SK-N-SH (cell line): ENCODE data around the gene TIAM2. TPM values are rescaled to one million over a fixed set of nuclear protein-coding genes. Genes with fewer than 3 reads are reported as not detected.

ENCODE experiments used
- CTCF ChIA-PET: fragments of 300-600, 350-600 bp; formaldehyde crosslinking; extraction: SDS; loops from one replicate; lab custom pipeline; 2021; lab: Yijun Ruan, JAX
- POLR2A ChIA-PET: fragments of 350-600 bp; sonication (Branson Sonifier 250); formaldehyde crosslinking; extraction: SDS; loops from one replicate; lab custom pipeline; 2020; ENCODE audit warnings: antibody characterized with exemption, inconsistent platforms; lab: Yijun Ruan, JAX
- DNase-seq: peaks from one replicate; pipeline ENCODE4 v3.0.0; 2012
- H2AFZ ChIP-seq: fragments of 200-600 bp; sonication (generic); 2 replicates; pipeline ENCODE4 v1.8.1; 2016; ENCODE audit warnings: antibody characterized with exemption, mild to moderate bottlenecking, low read depth
- H3F3A ChIP-seq: fragments of 200-600 bp; sonication (generic); replicated peaks from 2 replicates; pipeline ENCODE3; 2016; ENCODE audit warnings: antibody characterized with exemption, mild to moderate bottlenecking; ENCODE audit not compliant: insufficient read depth
- H3K27ac ChIP-seq, 2 experiments: fragments of 200-500 bp in 1 of 2; fragments of 200-600 bp in 1 of 2; sonication (Bioruptor generic) in 1 of 2; sonication (generic), shearing (Covaris generic) in 1 of 2; 2 replicates each; pipeline versions ENCODE4 v1.5.1 to v1.6.1; 2014 to 2016; ENCODE audit warnings: low read depth in 2 of 2, inconsistent platforms in 1 of 2, low read length in 1 of 2, mild to moderate bottlenecking in 1 of 2, mixed read lengths in 1 of 2
- H3K27me3 ChIP-seq: fragments of 200-600 bp; sonication (generic), shearing (Covaris generic); 2 replicates; pipeline ENCODE4 v1.6.1; 2016; ENCODE audit warnings: mixed run types; ENCODE audit not compliant: insufficient read depth
- H3K36me3 ChIP-seq, 2 experiments: fragments of 200-500 bp in 1 of 2; fragments of 200-600 bp in 1 of 2; sonication (Bioruptor generic) in 1 of 2; sonication (generic) in 1 of 2; replicated peaks in 1 of 2; 2 replicates each; pipeline versions ENCODE3 to v1.5.1; 2014 to 2016; ENCODE audit warnings: low read length in 1 of 2, mild to moderate bottlenecking in 1 of 2; ENCODE audit not compliant: insufficient read depth in 2 of 2, control insufficient read depth in 1 of 2
- H3K4me1 ChIP-seq, 2 experiments: fragments of 200-500 bp in 1 of 2; fragments of 200-600 bp in 1 of 2; sonication (Bioruptor generic) in 1 of 2; sonication (generic), shearing (Covaris generic) in 1 of 2; 2 replicates each; pipeline versions ENCODE4 v1.5.1 to v1.6.1; 2014 to 2016; ENCODE audit warnings: low read depth in 1 of 2, low read length in 1 of 2, mixed run types in 1 of 2; ENCODE audit not compliant: insufficient read depth in 2 of 2, control insufficient read depth in 1 of 2
- H3K4me2 ChIP-seq: fragments of 200-600 bp; sonication (generic), shearing (Covaris generic); 2 replicates; pipeline ENCODE4 v1.6.1; 2017; ENCODE audit warnings: mixed run types
- H3K4me3 ChIP-seq, 2 experiments: fragments of 200-500 bp in 1 of 2; fragments of 200-600 bp in 1 of 2; sonication (Bioruptor generic) in 1 of 2; sonication (generic), shearing (Covaris generic) in 1 of 2; 2 replicates each; pipeline versions ENCODE4 v1.5.1 to v1.8.1; 2014 to 2016; ENCODE audit warnings: low read depth in 2 of 2, inconsistent platforms in 1 of 2, low read length in 1 of 2, mild to moderate bottlenecking in 1 of 2, mixed read lengths in 1 of 2, moderate library complexity in 1 of 2
- H3K79me2 ChIP-seq: fragments of 200-600 bp; sonication (generic); 2 replicates; pipeline ENCODE4 v1.8.1; 2017; ENCODE audit warnings: mild to moderate bottlenecking; ENCODE audit not compliant: insufficient read depth
- H3K9ac ChIP-seq: fragments of 200-600 bp; sonication (generic); 2 replicates; pipeline ENCODE4 v1.6.1; 2017; ENCODE audit warnings: mixed run types
- H3K9me2 ChIP-seq: fragments of 200-600 bp; sonication (generic); 2 replicates; pipeline ENCODE4 v1.6.1; 2017; ENCODE audit warnings: mixed run types
- H3K9me3 ChIP-seq: fragments of 200-600 bp; sonication (generic); 2 replicates; pipeline ENCODE4 v1.6.1; 2017; ENCODE audit warnings: mixed run types, mild to moderate bottlenecking, moderate library complexity
- H4K20me1 ChIP-seq: fragments of 200-600 bp; sonication (generic); 2 replicates; pipeline ENCODE4 v1.6.1; 2017; ENCODE audit warnings: mild to moderate bottlenecking, mixed run types; ENCODE audit not compliant: insufficient read depth
- FOXM1 ChIP-seq: IDR thresholded peaks from 2 replicates; pipeline ENCODE4 v1.4.0; 2012; ENCODE audit warnings: low read depth, mild to moderate bottlenecking
- JUND ChIP-seq: IDR thresholded peaks from 2 replicates; pipeline ENCODE4 v1.4.0; 2012
- MAX ChIP-seq: IDR thresholded peaks from 2 replicates; pipeline ENCODE4 v1.4.0; 2012; ENCODE audit warnings: low read depth
- MXI1 ChIP-seq: IDR thresholded peaks from 2 replicates; pipeline ENCODE4 v1.6.1; 2012; ENCODE audit warnings: mild to moderate bottlenecking, low read depth, low read length, improper control_type of control experiment
- NFIC ChIP-seq: IDR thresholded peaks from 2 replicates; pipeline ENCODE4 v1.4.0; 2012; ENCODE audit warnings: borderline replicate concordance
- RAD21 ChIP-seq: IDR thresholded peaks from 2 replicates; pipeline ENCODE4 v1.6.1; 2012; ENCODE audit warnings: mild to moderate bottlenecking, low read length
- RCOR1 ChIP-seq: fragments of 150-350 bp; IDR thresholded peaks from 2 replicates; pipeline ENCODE4 v1.6.1; 2017; ENCODE audit warnings: antibody characterized with exemption, low read length
- SMC3 ChIP-seq: IDR thresholded peaks from 2 replicates; pipeline ENCODE4 v1.6.1; 2012; ENCODE audit warnings: low read depth, low read length, improper control_type of control experiment
- TCF12 ChIP-seq: IDR thresholded peaks from 2 replicates; pipeline ENCODE4 v1.4.0; 2012
- WGBS: methylation state at CpG from one replicate; pipeline ENCODE4 v1.1.6; 2017; ENCODE audit warnings: low lambda C conversion rate; 5-methylcytosine and 5-hydroxymethylcytosine counted together
- polyA plus RNA-seq, 3 experiments: library from polyadenylated mRNA; depleted of rRNA; stranded (reverse); fragments of >200 nt; gene quantifications; 2 replicates each; pipeline ENCODE4 v1.2.3, GENCODE V29; 2012
- TF ChIP-seq, protein P1 (sequence below): fragments of 150-350 bp; IDR thresholded peaks from 2 replicates; pipeline ENCODE4 v1.6.1; 2017; ENCODE audit warnings: antibody characterized with exemption, low read length, low read depth, borderline replicate concordance
- TF ChIP-seq, protein P2 (sequence below): fragments of 150-350 bp; IDR thresholded peaks from 2 replicates; pipeline ENCODE4 v1.6.1; 2016; ENCODE audit warnings: mild to moderate bottlenecking, low read depth, low read length

Gene TIAM2
- polyA plus RNA-seq, 1 of the 3 experiments (the other 2 are of a cell fraction) = 13.6 TPM

GRCh38 chr6:154956771-154957522 lies 38.2 kb upstream of the TIAM2 start:
- 88% methylated on average over 12 of the region's 12 CpGs for WGBS
- TF ChIP-seq SMC3 = no peak
- TF ChIP-seq FOXM1 = no peak
- TF ChIP-seq, protein P1, sequence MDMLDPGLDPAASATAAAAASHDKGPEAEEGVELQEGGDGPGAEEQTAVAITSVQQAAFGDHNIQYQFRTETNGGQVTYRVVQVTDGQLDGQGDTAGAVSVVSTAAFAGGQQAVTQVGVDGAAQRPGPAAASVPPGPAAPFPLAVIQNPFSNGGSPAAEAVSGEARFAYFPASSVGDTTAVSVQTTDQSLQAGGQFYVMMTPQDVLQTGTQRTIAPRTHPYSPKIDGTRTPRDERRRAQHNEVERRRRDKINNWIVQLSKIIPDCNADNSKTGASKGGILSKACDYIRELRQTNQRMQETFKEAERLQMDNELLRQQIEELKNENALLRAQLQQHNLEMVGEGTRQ = no peak
- H3K27me3 ChIP-seq = no peaks in the 10 kb centered on the region
- H3F3A ChIP-seq = no peaks in the 10 kb centered on the region
- no peak overlapping the region for H3K4me2 ChIP-seq
- no peak overlapping the region for H2AFZ ChIP-seq
- H3K9ac ChIP-seq = no peak overlapping the region
- POLR2A ChIA-PET = interaction anchor here (1.1 kb wide), 1 partner anchor 15 kb away, joined by 3 read pairs; no protein-coding TSS in a partner anchor
- H3K36me3 ChIP-seq = no peaks in the 10 kb centered on the region
- DNase-seq = no peak
- no peaks in the 10 kb centered on the region for H3K9me2 ChIP-seq
- H3K27ac ChIP-seq = no peak overlapping the region
- CTCF ChIA-PET = interaction anchor here (1.0 to 1.3 kb wide), 2 partner anchors 28 to 34 kb away, joined by 3 read pairs; no protein-coding TSS in a partner anchor
- no peaks in the 10 kb centered on the region for H3K79me2 ChIP-seq
- H3K9me3 ChIP-seq = no peaks in the 10 kb centered on the region
- no peak overlapping the region for H3K4me3 ChIP-seq
- peaks cover 0 to 8% of the 10 kb centered on the region in 2 experiments; a peak in 1 of 4 replicates for H3K4me1 ChIP-seq
- no peaks in the 10 kb centered on the region for H4K20me1 ChIP-seq

GRCh38 chr6:154958469-154958868 lies 36.6 kb upstream of the TIAM2 start:
- ChIA-PET POLR2A (no interaction called here), CTCF (interaction anchor here (0.6 to 1.3 kb wide), 4 partner anchors 9 to 416 kb away, joined by 3 to 5 read pairs (median 3); no protein-coding TSS in a partner anchor)

DNA sequence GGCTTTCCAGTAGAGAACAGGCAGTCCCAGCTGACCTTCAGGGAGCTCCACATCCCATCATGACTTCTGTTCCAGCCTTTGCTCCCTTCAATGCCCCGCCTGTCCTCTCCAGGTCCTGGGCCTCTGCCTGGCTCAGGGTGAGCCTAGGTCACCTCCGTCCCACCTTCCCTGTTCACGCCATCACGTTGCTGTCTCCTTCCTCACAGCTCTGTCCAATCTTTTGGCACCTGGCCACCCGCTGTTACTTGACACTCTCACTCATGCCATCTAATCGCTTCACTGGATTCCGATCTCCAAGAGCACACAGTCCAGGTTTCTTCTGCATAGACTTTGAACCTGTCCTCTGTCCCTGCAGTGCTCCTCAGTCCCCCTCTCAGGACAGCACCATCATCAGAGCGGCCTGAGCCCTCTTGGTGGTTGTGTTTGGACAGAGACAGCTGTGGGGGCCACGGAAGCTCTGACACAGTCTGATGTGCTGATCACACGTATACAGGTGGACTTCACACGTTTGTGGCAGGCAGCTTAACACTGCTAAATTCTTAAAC lies 34.7 kb upstream of the TIAM2 start:
- no peak overlapping the region for H3K9ac ChIP-seq
- no peaks in the 10 kb centered on the region for H3K9me3 ChIP-seq
- H2AFZ ChIP-seq = no peak overlapping the region
- H3K27me3 ChIP-seq = no peaks in the 10 kb centered on the region
- H3K4me3 ChIP-seq = no peak overlapping the region
- CTCF ChIA-PET = no interaction called here
- no peaks in the 10 kb centered on the region for H4K20me1 ChIP-seq
- H3F3A ChIP-seq = peaks cover 6% of the 10 kb centered on the region
- H3K4me1 ChIP-seq = no peaks in the 10 kb centered on the region
- no peak for DNase-seq
- no peaks in the 10 kb centered on the region for H3K79me2 ChIP-seq
- no peak overlapping the region for H3K27ac ChIP-seq
- WGBS = 92% methylated on average over 11 of the region's 11 CpGs
- H3K9me2 ChIP-seq = no peaks in the 10 kb centered on the region
- H3K4me2 ChIP-seq = no peak overlapping the region
- POLR2A ChIA-PET = no interaction called here
- no peaks in the 10 kb centered on the region for H3K36me3 ChIP-seq
- TF ChIP-seq NFIC (no peak), RAD21 (no peak), RCOR1 (no peak), JUND (no peak), MXI1 (no peak), TCF12 (no peak), SMC3 (no peak)
- TF ChIP-seq, protein P2, sequence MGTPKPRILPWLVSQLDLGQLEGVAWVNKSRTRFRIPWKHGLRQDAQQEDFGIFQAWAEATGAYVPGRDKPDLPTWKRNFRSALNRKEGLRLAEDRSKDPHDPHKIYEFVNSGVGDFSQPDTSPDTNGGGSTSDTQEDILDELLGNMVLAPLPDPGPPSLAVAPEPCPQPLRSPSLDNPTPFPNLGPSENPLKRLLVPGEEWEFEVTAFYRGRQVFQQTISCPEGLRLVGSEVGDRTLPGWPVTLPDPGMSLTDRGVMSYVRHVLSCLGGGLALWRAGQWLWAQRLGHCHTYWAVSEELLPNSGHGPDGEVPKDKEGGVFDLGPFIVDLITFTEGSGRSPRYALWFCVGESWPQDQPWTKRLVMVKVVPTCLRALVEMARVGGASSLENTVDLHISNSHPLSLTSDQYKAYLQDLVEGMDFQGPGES = no peak

More at GRCh38 chr6:154958469-154958868, 36.6 kb upstream of the TIAM2 start:
- Histone ChIP-seq H3K79me2 (no peaks in the 10 kb centered on the region), H3K9me3 (no peaks in the 10 kb centered on the region), H3K4me1 (peaks cover 0 to 8% of the 10 kb centered on the region in 2 experiments; a peak in 1 of 4 replicates), H3K27ac (no peak overlapping the region), H3K9ac (no peak overlapping the region), H3K4me2 (no peak overlapping the region), H3K27me3 (no peaks in the 10 kb centered on the region), H4K20me1 (no peaks in the 10 kb centered on the region)
- WGBS = 81% methylated on average over 7 of the region's 7 CpGs
- DNase-seq = no peak
- TF ChIP-seq MAX = no peak
- TF ChIP-seq, all 33 proteins: peak for 0
- no peaks in the 10 kb centered on the region for H3K9me2 ChIP-seq
- H3F3A ChIP-seq = peaks cover 6% of the 10 kb centered on the region
- H3K36me3 ChIP-seq = no peaks in the 10 kb centered on the region
- no peak overlapping the region for H2AFZ ChIP-seq
- no peak overlapping the region for H3K4me3 ChIP-seq
